Mesenchymal stem cell (in vitro differentiated cells and primary cell): ENCODE measurements around the gene FAAP100.

Experiments used
- DNase-seq: peaks from one replicate; pipeline ENCODE4 v3.0.0-alpha.2; 2013
- H2AFZ ChIP-seq: one replicate; pipeline ENCODE4 v1.6.1; 2013; ENCODE audit warnings: low read depth, mild to moderate bottlenecking, control low read depth, inconsistent platforms, low read length, moderate library complexity
- H2AK5ac ChIP-seq: 2 replicates; pipeline ENCODE4 v1.6.1; 2013; ENCODE audit warnings: low read length, moderate library complexity, mild to moderate bottlenecking, inconsistent platforms; ENCODE audit not compliant: severe bottlenecking
- H2BK120ac ChIP-seq: one replicate; pipeline ENCODE4 v1.6.1; 2013; ENCODE audit warnings: low read depth, mild to moderate bottlenecking, inconsistent platforms, low read length, moderate library complexity
- H2BK12ac ChIP-seq, 2 experiments: one replicate each; pipeline ENCODE4 v1.6.1; 2013; ENCODE audit warnings: inconsistent platforms in 2 of 2, low read length in 2 of 2, mild to moderate bottlenecking in 2 of 2, moderate library complexity in 2 of 2, control low read depth in 1 of 2
- H2BK15ac ChIP-seq: one replicate; pipeline ENCODE4 v1.6.1; 2013; ENCODE audit warnings: mild to moderate bottlenecking, low read depth, inconsistent platforms; ENCODE audit not compliant: poor library complexity, severe bottlenecking
- H2BK5ac ChIP-seq: 2 replicates; pipeline ENCODE4 v1.6.1; 2013; ENCODE audit warnings: low read depth, mild to moderate bottlenecking, low read length, control low read depth, inconsistent platforms; ENCODE audit not compliant: poor library complexity, severe bottlenecking
- H3K14ac ChIP-seq, 2 experiments: one replicate each; pipeline ENCODE4 v1.6.1; 2013; ENCODE audit warnings: inconsistent platforms in 2 of 2, low read length in 2 of 2, control low read depth in 1 of 2, mild to moderate bottlenecking in 1 of 2, moderate library complexity in 1 of 2
- H3K18ac ChIP-seq, 2 experiments: one replicate each; pipeline ENCODE4 v1.6.1; 2013; ENCODE audit warnings: inconsistent platforms in 2 of 2, low read length in 2 of 2, control low read depth in 1 of 2, low read depth in 1 of 2, mild to moderate bottlenecking in 1 of 2
- H3K23ac ChIP-seq, 2 experiments: one replicate each; pipeline ENCODE4 v1.6.1; 2013; ENCODE audit warnings: inconsistent platforms in 2 of 2, low read length in 2 of 2, mild to moderate bottlenecking in 2 of 2, moderate library complexity in 2 of 2, control low read depth in 1 of 2
- H3K27ac ChIP-seq: 2 replicates; pipeline ENCODE4 v1.5.1; 2013; ENCODE audit warnings: mild to moderate bottlenecking, moderate library complexity, low read length, control low read depth, inconsistent platforms; ENCODE audit not compliant: poor library complexity, severe bottlenecking
- H3K27me3 ChIP-seq, 2 experiments: 2 replicates each; pipeline versions ENCODE4 v1.6.1 to v1.7.0; 2013; ENCODE audit warnings: low read length in 2 of 2, mild to moderate bottlenecking in 2 of 2, moderate library complexity in 2 of 2, control low read depth in 1 of 2, inconsistent platforms in 1 of 2; ENCODE audit not compliant: control insufficient read depth in 1 of 2, insufficient read depth in 1 of 2
- H3K36me3 ChIP-seq, 2 experiments: 2 replicates each; pipeline versions ENCODE4 v1.6.1 to v1.7.0; 2013; ENCODE audit warnings: low read length in 2 of 2, control low read depth in 1 of 2, inconsistent platforms in 1 of 2, low read depth in 1 of 2, mild to moderate bottlenecking in 1 of 2; ENCODE audit not compliant: insufficient read depth in 2 of 2, control insufficient read depth in 1 of 2
- H3K4ac ChIP-seq, 2 experiments: one replicate each; pipeline ENCODE4 v1.6.1; 2013; ENCODE audit warnings: inconsistent platforms in 2 of 2, low read length in 2 of 2, mild to moderate bottlenecking in 2 of 2, moderate library complexity in 2 of 2, control low read depth in 1 of 2, low read depth in 1 of 2
- H3K4me1 ChIP-seq: 2 replicates; pipeline ENCODE4 v1.6.1; 2013; ENCODE audit warnings: low read depth, low read length, control low read depth; ENCODE audit not compliant: control insufficient read depth, insufficient read depth
- H3K4me2 ChIP-seq: 2 replicates; pipeline ENCODE4 v1.6.1; 2013; ENCODE audit warnings: low read length, mild to moderate bottlenecking, inconsistent platforms; ENCODE audit not compliant: poor library complexity, severe bottlenecking
- H3K4me3 ChIP-seq, 2 experiments: 2 replicates each; pipeline versions ENCODE4 v1.5.1 to v1.7.0; 2013; ENCODE audit warnings: low read length in 2 of 2, mild to moderate bottlenecking in 2 of 2, control low read depth in 1 of 2, low read depth in 1 of 2; ENCODE audit not compliant: insufficient read depth in 1 of 2
- H3K79me1 ChIP-seq: replicated peaks from 2 replicates; pipeline ENCODE4 v1.6.1; 2013; ENCODE audit warnings: mild to moderate bottlenecking, control low read depth, low read length, inconsistent platforms; ENCODE audit not compliant: poor library complexity, severe bottlenecking
- H3K9ac ChIP-seq: 2 replicates; pipeline ENCODE4 v1.7.0; 2013; ENCODE audit warnings: mild to moderate bottlenecking, low read length, moderate library complexity
- H3K9me3 ChIP-seq: 2 replicates; pipeline ENCODE4 v1.7.0; 2013; ENCODE audit warnings: mild to moderate bottlenecking, low read length; ENCODE audit not compliant: control insufficient read depth
- H4K8ac ChIP-seq: one replicate; pipeline ENCODE4 v1.6.1; 2013; ENCODE audit warnings: inconsistent platforms, mild to moderate bottlenecking, low read length, moderate library complexity
- H4K91ac ChIP-seq: one replicate; pipeline ENCODE4 v1.6.1; 2013; ENCODE audit warnings: mild to moderate bottlenecking, low read length, inconsistent platforms
- WGBS: methylation state at CpG from one replicate; pipeline ENCODE4 v1.1.7; 2013; ENCODE audit warnings: mixed read lengths; 5-methylcytosine and 5-hydroxymethylcytosine counted together

The FAAP100 gene

DNA sequence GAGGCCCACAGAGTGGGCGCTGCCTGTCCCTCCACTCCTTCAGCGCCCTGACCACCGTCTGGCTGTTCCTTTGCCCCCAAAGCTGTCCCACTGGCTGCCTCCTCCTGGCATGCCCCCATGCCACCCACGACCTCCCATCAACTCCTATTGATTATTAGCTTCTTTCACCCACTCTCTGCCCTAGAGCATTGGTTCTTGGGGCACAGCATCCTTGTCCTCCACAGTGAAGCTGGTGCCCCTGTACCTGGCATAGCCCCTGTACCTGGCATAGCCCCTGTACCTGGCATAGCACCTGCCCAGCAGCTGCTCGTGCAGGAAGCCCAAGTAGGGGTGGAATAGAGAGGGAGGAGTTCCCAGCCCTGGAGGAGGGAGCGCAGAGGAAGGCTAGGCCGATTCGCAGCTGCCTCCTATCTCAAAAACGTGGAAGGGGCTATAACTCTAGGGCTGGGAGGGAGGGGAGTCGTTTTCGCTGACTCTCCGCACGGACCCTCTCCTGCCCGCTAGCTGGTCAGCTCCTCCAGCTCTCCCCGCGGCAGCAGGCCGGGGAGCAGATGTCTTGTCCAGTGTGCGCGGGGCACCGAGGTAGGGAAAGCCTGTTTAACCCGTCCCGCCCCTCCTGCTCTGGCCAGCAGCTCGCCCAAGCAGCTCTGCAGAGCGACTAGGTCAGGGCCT is 33.9 kb downstream of the FAAP100 start:
- 15% methylated on average over 24 of the region's 24 CpGs for WGBS

GRCh38 chr17:81517339-81518112 is 34.6 kb downstream of the FAAP100 start:
- peak overlapping the region in 1 of 2 experiments; percentile 51 for H3K23ac ChIP-seq

More for the DNA sequence above, 33.9 kb downstream of the FAAP100 start:
- peak overlapping the region in 1 of 2 experiments; percentile 46 for H3K14ac ChIP-seq
- peak overlapping the region; percentile 23 to 73 for H3K4me3 ChIP-seq
- H3K27me3 ChIP-seq, result peaks cover 0 to 7% of the 10 kb centered on the region in 2 experiments
- H2BK12ac ChIP-seq, result peak overlapping the region; percentile 49 to 51
- H3K9me3 ChIP-seq, result no peaks in the 10 kb centered on the region
- H3K36me3 ChIP-seq, result peaks cover 3 to 21% of the 10 kb centered on the region in 2 experiments
- no peak overlapping the region for H2BK15ac ChIP-seq
- H4K91ac ChIP-seq, result peak overlapping the region; percentile 67
- H3K79me1 ChIP-seq, result peaks cover 4% of the 10 kb centered on the region
- peak overlapping the region; percentile 23 to 51 for H3K23ac ChIP-seq
- DNase-seq, result peak; percentile 51
- peak overlapping the region; percentile 37 to 95 for H3K18ac ChIP-seq
- H2AK5ac ChIP-seq, result peak overlapping the region; percentile 33
- H3K4me1 ChIP-seq, result peaks cover 60% of the 10 kb centered on the region
- H3K9ac ChIP-seq, result peak overlapping the region; percentile 63
- peak overlapping the region; percentile 32 to 75 for H3K4ac ChIP-seq
- peak overlapping the region; percentile 95 for H3K4me2 ChIP-seq
- H2BK5ac ChIP-seq, result peak overlapping the region; percentile 22
- peak overlapping the region; percentile 71 for H3K27ac ChIP-seq
- peak overlapping the region; percentile 76 for H4K8ac ChIP-seq
- H2BK120ac ChIP-seq, result peak overlapping the region; percentile 11
- no peak overlapping the region for H2AFZ ChIP-seq

DNA sequence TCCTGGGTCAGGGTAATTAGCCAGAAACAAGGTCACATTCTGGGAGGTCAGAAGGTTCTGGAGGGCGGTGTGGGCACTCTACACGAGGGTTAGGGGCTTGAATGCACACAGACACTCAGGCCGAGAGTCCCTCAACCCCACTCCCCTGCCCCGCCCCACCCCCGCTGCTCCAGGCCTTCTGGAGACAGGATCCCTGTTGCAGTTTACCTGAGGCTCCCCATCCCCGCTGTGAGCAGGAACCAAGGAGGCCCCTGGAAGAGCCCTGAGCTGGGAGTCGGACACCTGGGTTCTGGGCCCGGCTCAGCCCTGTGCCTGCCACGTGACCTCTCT is 35.2 kb downstream of the FAAP100 start:
- Histone ChIP-seq H2BK5ac (peak overlapping the region; percentile 36), H3K4me3 (peak overlapping the region; percentile 30 to 92), H3K27ac (peak overlapping the region; percentile 98), H2AFZ (no peak overlapping the region), H4K8ac (peak overlapping the region; percentile 67), H3K14ac (peak overlapping the region in 1 of 2 experiments; percentile 55), H3K9ac (peak overlapping the region; percentile 94), H3K27me3 (no peaks in the 10 kb centered on the region), H3K18ac (no peak overlapping the region), H2AK5ac (peak overlapping the region; percentile 95), H3K23ac (no peak overlapping the region), H3K36me3 (peaks cover 3 to 25% of the 10 kb centered on the region in 2 experiments), H3K4me1 (peaks cover 51% of the 10 kb centered on the region), H2BK120ac (no peak overlapping the region), H2BK12ac (peak overlapping the region in 1 of 2 experiments; percentile 5), H3K4ac (peak overlapping the region in 1 of 2 experiments; percentile 44), H2BK15ac (peak overlapping the region; percentile 80), H4K91ac (no peak overlapping the region), H3K79me1 (peaks cover 4% of the 10 kb centered on the region), H3K9me3 (no peaks in the 10 kb centered on the region), H3K4me2 (peak overlapping the region; percentile 94)
- WGBS, result 90% methylated on average over 9 of the region's 9 CpGs
- DNase-seq, result no peak

More at GRCh38 chr17:81517339-81518112, 34.6 kb downstream of the FAAP100 start:
- 43% methylated on average over 24 of the region's 24 CpGs for WGBS
- Histone ChIP-seq H2AFZ (no peak overlapping the region), H3K27ac (peak overlapping the region; percentile 98), H3K4me1 (peaks cover 53% of the 10 kb centered on the region), H3K27me3 (peaks cover 0 to 1% of the 10 kb centered on the region in 2 experiments), H3K18ac (peak overlapping the region in 1 of 2 experiments; percentile 26), H3K14ac (peak overlapping the region in 1 of 2 experiments; percentile 55), H3K4ac (peak overlapping the region; percentile 44 to 75), H3K36me3 (peaks cover 3 to 21% of the 10 kb centered on the region in 2 experiments), H2BK15ac (peak overlapping the region; percentile 26), H3K79me1 (peaks cover 4% of the 10 kb centered on the region), H3K9me3 (no peaks in the 10 kb centered on the region), H2BK12ac (peak overlapping the region; percentile 49 to 51), H4K8ac (peak overlapping the region; percentile 76), H4K91ac (peak overlapping the region; percentile 67), H2BK120ac (peak overlapping the region; percentile 11), H3K4me2 (peak overlapping the region; percentile 95), H3K4me3 (peak overlapping the region; percentile 30 to 92), H3K9ac (peak overlapping the region; percentile 63), H2BK5ac (peak overlapping the region; percentile 36), H2AK5ac (peak overlapping the region; percentile 90)
- DNase-seq, result peak; percentile 68

- peak overlapping the region in 1 of 2 experiments; percentile 59 for H2BK12ac ChIP-seq
- peak overlapping the region; percentile 17 to 59 for H3K18ac ChIP-seq
- H3K23ac ChIP-seq, result no peak overlapping the region
- peaks cover 51% of the 10 kb centered on the region for H3K4me1 ChIP-seq
- peak overlapping the region; percentile 68 for H2BK15ac ChIP-seq
- H4K91ac ChIP-seq, result peak overlapping the region; percentile 72
- H2AK5ac ChIP-seq, result peak overlapping the region; percentile 95
- peak overlapping the region; percentile 45 to 92 for H3K4me3 ChIP-seq
- peaks cover 7 to 30% of the 10 kb centered on the region in 2 experiments for H3K36me3 ChIP-seq
- H2AFZ ChIP-seq, result no peak overlapping the region
- peak overlapping the region; percentile 98 for H3K27ac ChIP-seq
- peak overlapping the region; percentile 16 for H4K8ac ChIP-seq
- no peak overlapping the region for H2BK5ac ChIP-seq
- peaks cover 4% of the 10 kb centered on the region for H3K79me1 ChIP-seq
- no peaks in the 10 kb centered on the region for H3K9me3 ChIP-seq
- H3K4me2 ChIP-seq, result peak overlapping the region; percentile 94
- no peak for DNase-seq
- no peaks in the 10 kb centered on the region for H3K27me3 ChIP-seq
- peak overlapping the region; percentile 27 to 46 for H3K14ac ChIP-seq
- H2BK120ac ChIP-seq, result no peak overlapping the region
- H3K9ac ChIP-seq, result peak overlapping the region; percentile 94
- peak overlapping the region in 1 of 2 experiments; percentile 80 for H3K4ac ChIP-seq
- WGBS, result 89% methylated on average over 4 of the region's 4 CpGs
Observed at GRCh38 chr17:81516439-81516838, 35.7 kb downstream of the FAAP100 start.
